WTC11 (cell line): Measurements from ENCODE around the gene ZNF202. TPM values are rescaled to one million over a fixed set of nuclear protein-coding genes. Genes with fewer than 3 reads are reported as not detected.

Experiments
- ATAC-seq: fragments of 200-7000 bp; cut with Tn5 transposase; 2 replicates; pipeline ENCODE4 v1.10.0; 2021; ENCODE audit warnings: mild to moderate bottlenecking, moderate library complexity
- CTCF ChIA-PET: fragments of 300-600 bp; sonication (Branson Sonifier 250); formaldehyde crosslinking; loops from one replicate; lab custom pipeline; 2021; ENCODE audit warnings: antibody characterized with exemption; lab: Charles Lee
- POLR2A ChIA-PET: fragments of 350-600 bp; sonication (Branson Sonifier 250); formaldehyde crosslinking; loops from one replicate; lab custom pipeline; 2021; ENCODE audit warnings: antibody characterized with exemption; lab: Charles Lee
- DNase-seq: peaks from one replicate; pipeline ENCODE4 v3.0.0; 2021; ENCODE audit warnings: low spot score
- H3K27ac Mint-ChIP-seq: 2 replicates; pipeline ENCODE4 v1.8.0; 2021; ENCODE audit warnings: mixed read lengths
- H3K27me3 Mint-ChIP-seq: 2 replicates; pipeline ENCODE4 v1.8.0; 2021; ENCODE audit warnings: low read depth, mild to moderate bottlenecking, moderate library complexity, mixed read lengths
- H3K36me3 Mint-ChIP-seq: 2 replicates; pipeline ENCODE4 v1.8.0; 2021; ENCODE audit warnings: mixed read lengths
- H3K4me1 Mint-ChIP-seq: 2 replicates; pipeline ENCODE4 v1.8.0; 2022; ENCODE audit warnings: mixed read lengths
- H3K4me3 Mint-ChIP-seq: 2 replicates; pipeline ENCODE4 v1.8.0; 2021; ENCODE audit warnings: mild to moderate bottlenecking, moderate library complexity, mixed read lengths
- H3K9me3 Mint-ChIP-seq: 2 replicates; pipeline ENCODE4 v1.8.0; 2021; ENCODE audit warnings: mixed read lengths
- E2F1 ChIP-seq: sonication (generic); formaldehyde crosslinking; IDR thresholded peaks from 2 replicates; pipeline ENCODE4 v1.8.0; 2022; ENCODE audit warnings: mild to moderate bottlenecking, missing genetic modification reagents
- MYBL2 ChIP-seq: sonication (generic); formaldehyde crosslinking; IDR thresholded peaks from 2 replicates; pipeline ENCODE4 v1.8.1; 2023; ENCODE audit warnings: mild to moderate bottlenecking, moderate library complexity, missing genetic modification reagents
- NFATC4 ChIP-seq: fragments of 250-450 bp; sonication (Bioruptor Pico); IDR thresholded peaks from 2 replicates; pipeline ENCODE4 v1.9.0; 2021; ENCODE audit warnings: mild to moderate bottlenecking
- NFYB ChIP-seq: sonication (generic); formaldehyde crosslinking; conservative IDR thresholded peaks from 2 replicates; pipeline ENCODE4 v1.8.0; 2022; ENCODE audit warnings: low read depth, missing genetic modification reagents
- OVOL2 ChIP-seq: fragments of 250-450 bp; sonication (Bioruptor Pico); IDR thresholded peaks from 2 replicates; pipeline ENCODE4 v1.9.0; 2021; ENCODE audit warnings: mild to moderate bottlenecking, borderline replicate concordance
- SMAD4 ChIP-seq: sonication (generic); formaldehyde crosslinking; IDR thresholded peaks from 2 replicates; pipeline ENCODE4 v1.8.0; 2022; ENCODE audit warnings: mild to moderate bottlenecking, missing genetic modification reagents
- STAT6 ChIP-seq: sonication (generic); formaldehyde crosslinking; conservative IDR thresholded peaks from 2 replicates; pipeline ENCODE4 v1.8.1; 2023; ENCODE audit warnings: mild to moderate bottlenecking, low read depth, missing genetic modification reagents, moderate library complexity
- TCF7 ChIP-seq: sonication (generic); formaldehyde crosslinking; IDR thresholded peaks from 2 replicates; pipeline ENCODE4 v1.8.0; 2022; ENCODE audit warnings: mild to moderate bottlenecking, low read depth, missing genetic modification reagents, moderate library complexity
- ZNF232 ChIP-seq: sonication (generic); formaldehyde crosslinking; IDR thresholded peaks from 2 replicates; pipeline ENCODE4 v1.8.0; 2022; ENCODE audit warnings: mild to moderate bottlenecking, missing genetic modification reagents
- ZNF317 ChIP-seq: sonication (generic); formaldehyde crosslinking; IDR thresholded peaks from 2 replicates; pipeline ENCODE4 v1.8.1; 2023; ENCODE audit warnings: low read depth, mild to moderate bottlenecking, moderate library complexity, missing genetic modification reagents, borderline replicate concordance
- ZNF671 ChIP-seq: fragments of 250-450 bp; sonication (Bioruptor Pico); IDR thresholded peaks from 2 replicates; pipeline ENCODE4 v1.8.0; 2021; ENCODE audit warnings: mild to moderate bottlenecking
- total RNA-seq: library from RNA; stranded (reverse); gene quantifications from 3 replicates; pipeline ENCODE4 v1.2.3, GENCODE V29; 2021
- TF ChIP-seq, protein P1 (sequence below): fragments of 250-450 bp; sonication (Bioruptor Pico); IDR thresholded peaks from 2 replicates; pipeline ENCODE4 v1.9.0; 2021; ENCODE audit warnings: mild to moderate bottlenecking
- TF ChIP-seq, protein P2 (sequence below): fragments of 250-450 bp; sonication (Bioruptor Pico); IDR thresholded peaks from 2 replicates; pipeline ENCODE4 v1.9.0; 2021; ENCODE audit warnings: mild to moderate bottlenecking

Gene ZNF202
- total RNA-seq, 1 experiment from 2014 or later: 29.9 TPM

DNA sequence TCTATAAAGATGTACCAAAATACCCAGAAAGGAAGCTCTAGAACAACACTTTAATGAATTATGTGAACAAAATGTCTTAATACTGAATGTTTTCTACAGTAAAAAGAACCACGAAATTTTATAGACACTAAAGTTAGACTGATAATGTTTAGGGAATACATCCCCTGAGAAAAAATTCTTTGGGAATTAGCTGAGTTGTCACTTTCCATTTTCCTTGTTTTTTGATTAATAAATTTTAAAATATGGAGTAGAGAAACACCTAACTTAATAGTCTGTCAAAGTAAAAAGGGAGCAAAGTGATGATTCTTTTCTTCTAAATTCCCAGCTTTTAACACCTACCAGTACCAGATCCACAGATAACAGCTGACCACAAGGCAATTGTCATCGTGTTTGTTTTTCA is 64.0 kb downstream of the ZNF202 start (continued):
- TF ChIP-seq, protein P1, sequence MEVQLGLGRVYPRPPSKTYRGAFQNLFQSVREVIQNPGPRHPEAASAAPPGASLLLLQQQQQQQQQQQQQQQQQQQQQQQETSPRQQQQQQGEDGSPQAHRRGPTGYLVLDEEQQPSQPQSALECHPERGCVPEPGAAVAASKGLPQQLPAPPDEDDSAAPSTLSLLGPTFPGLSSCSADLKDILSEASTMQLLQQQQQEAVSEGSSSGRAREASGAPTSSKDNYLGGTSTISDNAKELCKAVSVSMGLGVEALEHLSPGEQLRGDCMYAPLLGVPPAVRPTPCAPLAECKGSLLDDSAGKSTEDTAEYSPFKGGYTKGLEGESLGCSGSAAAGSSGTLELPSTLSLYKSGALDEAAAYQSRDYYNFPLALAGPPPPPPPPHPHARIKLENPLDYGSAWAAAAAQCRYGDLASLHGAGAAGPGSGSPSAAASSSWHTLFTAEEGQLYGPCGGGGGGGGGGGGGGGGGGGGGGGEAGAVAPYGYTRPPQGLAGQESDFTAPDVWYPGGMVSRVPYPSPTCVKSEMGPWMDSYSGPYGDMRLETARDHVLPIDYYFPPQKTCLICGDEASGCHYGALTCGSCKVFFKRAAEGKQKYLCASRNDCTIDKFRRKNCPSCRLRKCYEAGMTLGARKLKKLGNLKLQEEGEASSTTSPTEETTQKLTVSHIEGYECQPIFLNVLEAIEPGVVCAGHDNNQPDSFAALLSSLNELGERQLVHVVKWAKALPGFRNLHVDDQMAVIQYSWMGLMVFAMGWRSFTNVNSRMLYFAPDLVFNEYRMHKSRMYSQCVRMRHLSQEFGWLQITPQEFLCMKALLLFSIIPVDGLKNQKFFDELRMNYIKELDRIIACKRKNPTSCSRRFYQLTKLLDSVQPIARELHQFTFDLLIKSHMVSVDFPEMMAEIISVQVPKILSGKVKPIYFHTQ (CRISPR knock-in tag): no peak
- TF ChIP-seq E2F1 (CRISPR knock-in tag) (no peak), OVOL2 (no peak), ZNF232 (no peak)

DNA sequence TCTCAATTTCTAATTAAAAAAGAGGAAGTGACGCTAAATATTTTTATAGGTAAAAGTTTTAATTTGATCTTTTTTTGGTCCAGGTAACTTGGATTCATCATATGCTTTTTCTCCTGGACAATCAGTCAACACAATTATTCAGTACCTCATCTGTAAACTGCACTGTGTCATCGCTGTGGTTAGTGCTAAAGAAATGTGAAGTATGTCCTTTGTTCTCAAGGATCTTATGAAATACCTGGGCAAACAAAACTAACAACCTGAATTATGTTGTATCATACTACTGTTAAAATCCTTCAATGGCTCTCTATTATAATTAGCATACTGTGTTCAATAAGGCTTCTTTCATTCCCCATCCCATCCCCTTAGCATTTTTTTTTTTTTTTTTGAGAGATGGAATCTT is 67.2 kb downstream of the ZNF202 start:
- ATAC-seq (no peak), DNase-seq (no peak)
- peaks cover 8% of the 10 kb centered on the region for H3K4me1 Mint-ChIP-seq
- TF ChIP-seq ZNF317 (CRISPR knock-in tag) (no peak), SMAD4 (CRISPR knock-in tag) (no peak), TCF7 (CRISPR knock-in tag) (no peak), MYBL2 (CRISPR knock-in tag) (no peak), STAT6 (no peak), NFATC4 (CRISPR knock-in tag) (no peak), ZNF671 (CRISPR knock-in tag) (no peak), NFYB (CRISPR knock-in tag) (no peak)
- TF ChIP-seq, protein P2, sequence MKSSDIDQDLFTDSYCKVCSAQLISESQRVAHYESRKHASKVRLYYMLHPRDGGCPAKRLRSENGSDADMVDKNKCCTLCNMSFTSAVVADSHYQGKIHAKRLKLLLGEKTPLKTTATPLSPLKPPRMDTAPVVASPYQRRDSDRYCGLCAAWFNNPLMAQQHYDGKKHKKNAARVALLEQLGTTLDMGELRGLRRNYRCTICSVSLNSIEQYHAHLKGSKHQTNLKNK: no peak
- TF ChIP-seq, all 79 proteins: peak for 0
- no peaks in the 10 kb centered on the region for H3K27me3 Mint-ChIP-seq
- H3K4me3 Mint-ChIP-seq: no peak overlapping the region
- CTCF ChIA-PET: interaction anchor here (0.9 kb wide), 1 partner anchor 37 kb away, joined by 3 read pairs; no protein-coding TSS in a partner anchor
- no peaks in the 10 kb centered on the region for H3K36me3 Mint-ChIP-seq
- POLR2A ChIA-PET: no interaction called here
- no peak overlapping the region for H3K27ac Mint-ChIP-seq
- peaks cover 8% of the 10 kb centered on the region for H3K9me3 Mint-ChIP-seq

Other genes starting within 250 kb of the ZNF202 start
- 0.37 to 0.79 TPM (median 0.71 TPM) in 3 replicates for gene SCN3B, start 87.0 kb downstream of the ZNF202 start, total RNA-seq
- not detected in 3 replicates for gene OR6X1, start 12.9 kb upstream of the ZNF202 start, total RNA-seq
- gene OR6M1, start 64.7 kb upstream of the ZNF202 start, total RNA-seq: not detected in 3 replicates
- gene TMEM225, start 144.0 kb upstream of the ZNF202 start, total RNA-seq: not detected in 3 replicates
- 0.07 TPM in 1 of 3 replicates, not detected in the others for gene OR8D4, start 160.5 kb upstream of the ZNF202 start, total RNA-seq
- gene OR4D5, start 198.0 kb upstream of the ZNF202 start, total RNA-seq: not detected in 3 replicates
- not detected in 3 replicates for gene OR6T1, start 202.2 kb upstream of the ZNF202 start, total RNA-seq
- gene OR10S1, start 236.1 kb upstream of the ZNF202 start, total RNA-seq: not detected in 3 replicates